Bone marrow (tissue), 2 donors: Measurements from ENCODE around the gene GSX2.
"Not testable (repeated sequence)": the region's sequence is repeated elsewhere in the genome, so short reads cannot be mapped to it uniquely, and the experiment has no call there.

ENCODE experiments used
- DNase-seq, 2 donors: peaks; one replicate each; lab custom pipeline; 2025; lab: John Stamatoyannopoulos, UW

The GSX2 gene

GRCh38 chr4:54099748-54100574 lies at the start of gene GSX2:
GSX2 (plus strand) TSS chr4:54100163; CDS start chr4:54100345, 182 bp downstream.
- no peak for DNase-seq

- DNase-seq = no peak
Measured at GRCh38 chr4:54050214-54050904, 49.6 kb upstream of the GSX2 start.

GRCh38 chr4:54053322-54053721 lies 46.6 kb upstream of the GSX2 start:
- not testable (repeated sequence) for DNase-seq

GRCh38 chr4:54054501-54054900 lies 45.5 kb upstream of the GSX2 start:
- no peak for DNase-seq

GRCh38 chr4:54055494-54055893 lies 44.5 kb upstream of the GSX2 start:
- DNase-seq = no peak

GRCh38 chr4:54056360-54056759 lies 43.6 kb upstream of the GSX2 start:
- DNase-seq = no peak

- no peak for DNase-seq
Measured at GRCh38 chr4:54058171-54058570, 41.8 kb upstream of the GSX2 start.

GRCh38 chr4:54060116-54060515 lies 39.8 kb upstream of the GSX2 start:
- no peak for DNase-seq

GRCh38 chr4:54061067-54061466 lies 38.9 kb upstream of the GSX2 start:
- no peak for DNase-seq

GRCh38 chr4:54061873-54062272 lies 38.1 kb upstream of the GSX2 start:
- DNase-seq = no peak

GRCh38 chr4:54062392-54062791 lies 37.6 kb upstream of the GSX2 start:
- DNase-seq = no peak

GRCh38 chr4:54063229-54063628 lies 36.7 kb upstream of the GSX2 start:
- DNase-seq = no peak

- DNase-seq = peak in 1 of 2 donors; percentile 71
Measured at GRCh38 chr4:54063737-54064316, 36.1 kb upstream of the GSX2 start.

GRCh38 chr4:54064317-54065111 lies 35.4 kb upstream of the GSX2 start, which contains the start of gene CHIC2:
CHIC2 (minus strand) TSS chr4:54064605; CDS start chr4:54064300, 305 bp downstream.
- DNase-seq = peak; percentile 75 to 92

- no peak for DNase-seq
Measured at GRCh38 chr4:54065282-54066087, 34.5 kb upstream of the GSX2 start.

- DNase-seq = no peak
Measured at GRCh38 chr4:54066088-54066415, 33.9 kb upstream of the GSX2 start.

- no peak for DNase-seq
Measured at GRCh38 chr4:54066718-54067129, 33.2 kb upstream of the GSX2 start.

GRCh38 chr4:54067166-54067565 lies 32.8 kb upstream of the GSX2 start:
- no peak for DNase-seq

- no peak for DNase-seq
Measured at GRCh38 chr4:54073271-54073880, 26.6 kb upstream of the GSX2 start.

GRCh38 chr4:54074381-54074780 lies 25.6 kb upstream of the GSX2 start:
- DNase-seq = no peak

GRCh38 chr4:54076673-54077072 lies 23.3 kb upstream of the GSX2 start:
- DNase-seq = no peak
